Amygdala (tissue), 56 donors: ENCODE measurements around the gene WDPCP.
"Not testable (repeated sequence)": the region's sequence is repeated elsewhere in the genome, so short reads cannot be mapped to it uniquely, and the experiment has no call there.

ENCODE experiments used
- DNase-seq, 56 donors: peaks; one replicate each; lab custom pipeline; 2025; lab: John Stamatoyannopoulos, UW

The WDPCP gene

DNA sequence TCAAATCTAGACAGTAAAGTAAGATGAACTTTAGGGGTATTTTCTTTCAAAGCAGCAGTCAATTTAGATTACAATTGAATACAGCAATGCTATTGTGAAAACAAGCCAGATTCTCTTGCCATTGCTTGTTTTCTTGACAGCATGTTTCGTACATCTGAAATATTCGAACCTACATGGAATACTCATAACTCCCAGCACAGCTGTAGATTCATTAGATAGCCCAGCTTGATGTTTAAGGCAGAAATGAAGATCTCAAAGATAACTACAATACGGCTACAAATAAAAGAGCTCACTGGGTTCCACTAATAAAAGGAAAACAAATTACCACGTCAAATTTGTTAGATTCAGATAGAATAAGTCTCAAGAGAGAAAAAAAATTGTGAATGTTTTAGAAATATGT, 208.8 kb downstream of the WDPCP start:
- no peak for DNase-seq

DNA sequence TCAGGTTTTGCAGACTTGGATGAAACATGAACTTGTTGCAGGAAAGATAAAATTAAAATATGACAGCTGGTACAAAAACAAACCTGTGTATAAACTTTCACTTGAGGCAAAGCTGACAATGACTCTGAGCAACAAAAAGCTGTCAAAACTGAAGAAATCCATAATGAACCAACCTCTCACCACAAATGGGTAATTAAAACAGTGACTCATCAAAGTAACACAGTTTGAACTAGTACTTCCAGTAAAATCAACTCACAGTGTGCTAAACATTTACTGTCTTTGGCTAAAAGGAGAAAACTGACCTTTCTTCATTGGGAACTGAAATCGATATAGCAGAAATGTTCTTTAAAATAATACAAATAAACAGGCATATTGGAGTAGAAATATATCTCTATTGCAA, 209.7 kb downstream of the WDPCP start:
- peak in 1 of 56 donors; percentile 19 for DNase-seq

DNA sequence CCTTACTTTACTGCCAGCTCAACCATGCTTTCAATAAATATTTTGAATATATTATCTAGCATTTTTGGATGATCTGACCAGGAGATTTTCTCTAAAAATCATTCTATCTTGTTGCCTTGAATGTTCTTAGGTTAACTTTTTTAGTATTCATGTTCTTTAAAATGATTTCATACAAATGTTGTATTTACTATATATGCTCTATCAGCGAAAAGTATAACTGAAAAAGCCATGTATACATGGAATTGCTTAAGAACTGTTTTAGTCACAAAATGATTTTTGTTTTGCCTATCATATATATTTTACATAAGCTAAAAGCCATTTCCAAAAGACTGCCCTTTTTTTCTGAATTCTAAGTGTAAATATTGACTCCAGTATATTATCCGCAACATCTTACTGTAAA, 213.9 kb downstream of the WDPCP start:
- no peak for DNase-seq

DNA sequence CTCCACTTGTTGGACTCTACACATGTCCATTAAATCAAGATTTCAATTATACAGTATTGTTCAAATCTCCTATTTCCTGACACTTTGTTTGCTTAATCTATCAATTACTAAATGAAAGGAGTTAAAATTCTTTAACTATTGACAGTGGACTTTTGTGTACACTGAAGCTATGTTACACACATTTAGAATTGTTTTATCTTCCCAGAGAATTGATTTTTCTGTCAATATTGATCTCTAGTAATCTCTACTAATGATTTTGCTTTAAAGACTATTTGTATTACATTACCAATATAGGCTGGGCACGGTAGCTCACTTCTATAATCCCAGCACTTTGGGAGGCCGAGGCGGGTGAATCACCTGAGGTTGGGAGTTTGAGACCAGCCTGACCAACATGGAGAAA, 215.7 kb downstream of the WDPCP start:
- DNase-seq = no peak

DNA sequence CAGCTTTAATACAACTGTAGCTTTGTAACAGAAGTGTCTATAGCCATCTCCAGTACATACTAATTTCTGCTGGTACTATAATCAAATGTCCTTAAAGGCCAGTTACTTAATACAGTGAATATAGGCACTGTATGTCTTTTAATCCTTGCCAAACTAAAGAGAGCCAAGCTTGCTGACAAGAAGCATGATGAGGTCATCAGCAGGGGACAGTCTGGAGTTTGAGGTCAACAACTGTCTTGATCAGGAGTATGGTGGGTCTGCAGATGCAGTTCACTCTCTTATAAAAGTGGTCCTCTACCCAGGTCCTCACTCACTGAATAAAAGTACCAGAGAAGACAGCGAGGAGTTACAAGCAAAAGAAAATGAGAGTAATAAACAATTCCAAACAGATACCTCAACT, 219.1 kb downstream of the WDPCP start:
- no peak for DNase-seq

DNA sequence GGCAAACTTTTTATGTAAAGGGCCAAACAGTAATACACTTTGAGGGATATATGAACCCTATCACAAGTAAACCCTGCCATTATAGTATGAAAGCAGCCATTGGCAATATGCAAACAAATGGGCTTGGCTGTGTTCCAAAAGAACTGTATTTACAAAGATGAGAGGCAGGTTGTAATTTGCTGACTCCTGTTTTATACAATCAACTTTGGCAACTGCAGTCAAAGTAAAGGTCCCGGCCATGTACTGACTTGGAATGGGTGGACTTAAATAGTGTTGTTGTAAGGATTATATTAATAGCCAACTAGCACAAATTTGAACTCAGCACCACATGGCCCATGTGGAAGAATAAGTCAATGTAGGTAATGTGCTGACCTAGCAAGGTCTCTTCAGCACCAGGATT, 223.4 kb downstream of the WDPCP start:
- no peak for DNase-seq

DNA sequence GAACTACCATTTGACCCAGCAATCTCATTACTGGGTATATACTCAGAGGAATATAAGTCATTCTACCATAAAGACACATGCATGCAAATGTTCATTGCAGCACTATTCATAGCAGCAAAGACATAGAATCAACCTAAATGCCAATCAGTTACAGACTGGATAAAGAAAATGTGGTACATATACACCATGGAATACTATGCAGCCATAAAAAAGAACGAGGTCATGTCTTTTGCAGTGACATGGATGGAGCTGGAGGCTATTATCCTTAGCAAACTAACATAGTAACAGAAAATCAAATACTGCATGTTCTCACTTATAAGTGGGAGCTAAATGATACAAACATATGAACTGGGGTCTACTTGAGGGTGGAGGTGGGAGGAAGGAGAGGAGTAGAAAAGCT, 230.6 kb downstream of the WDPCP start:
- not testable (repeated sequence) for DNase-seq

DNA sequence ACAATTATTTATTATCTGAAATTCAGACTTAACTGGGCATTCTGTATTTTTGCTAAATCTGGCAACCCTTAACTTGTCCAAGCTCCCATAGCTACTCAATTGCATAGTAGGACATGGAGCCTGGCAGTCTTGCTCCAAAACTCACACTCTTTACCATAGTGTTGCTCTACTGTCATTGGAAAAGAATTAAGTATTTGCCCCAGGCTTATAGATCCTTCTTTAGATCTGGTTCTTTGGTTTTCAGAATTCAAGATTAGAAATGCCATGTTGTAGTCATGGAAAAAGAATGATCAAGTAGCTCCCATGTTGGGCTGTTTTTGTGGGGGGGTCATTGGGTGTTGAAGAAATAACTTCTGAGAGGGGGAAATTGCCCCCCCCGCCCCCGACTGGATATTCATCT, 240.9 kb downstream of the WDPCP start:
- no peak for DNase-seq

DNA sequence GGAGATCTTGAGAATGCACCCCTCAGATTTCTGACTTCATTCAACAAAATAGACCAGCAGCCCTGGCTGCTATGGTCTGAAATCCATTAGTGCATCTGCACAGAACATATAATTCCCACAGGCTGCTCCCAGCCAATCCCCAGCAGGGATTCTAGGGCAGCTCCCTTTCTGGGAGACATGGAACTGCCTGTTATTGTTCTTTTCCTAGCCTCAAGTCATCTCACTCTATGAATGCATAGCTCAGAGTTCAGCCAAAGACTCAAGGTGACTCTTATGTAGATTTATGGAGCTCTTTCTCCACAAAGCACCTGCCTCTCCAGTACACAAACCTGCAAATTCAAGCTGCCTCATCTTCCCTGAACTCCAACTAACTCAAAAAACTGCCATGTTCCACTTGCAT, 241.9 kb downstream of the WDPCP start:
- DNase-seq = no peak

DNA sequence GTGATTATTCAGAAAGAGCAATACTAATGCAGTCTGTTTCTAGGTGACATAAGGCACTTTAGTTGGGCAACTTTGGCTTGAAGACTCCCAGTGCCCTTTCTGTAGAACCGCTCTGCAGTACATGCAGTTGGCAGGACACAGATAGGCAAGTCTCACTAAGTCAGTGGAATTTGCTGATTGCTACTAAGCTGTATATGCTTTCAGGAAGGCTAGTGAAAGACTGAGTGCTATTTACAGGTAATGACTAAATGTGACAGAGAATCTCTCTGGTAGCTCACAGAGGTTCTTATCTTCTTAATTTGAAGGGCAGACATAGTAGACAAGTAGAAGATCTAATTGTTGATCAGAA, 243.0 kb downstream of the WDPCP start:
- DNase-seq = no peak

DNA sequence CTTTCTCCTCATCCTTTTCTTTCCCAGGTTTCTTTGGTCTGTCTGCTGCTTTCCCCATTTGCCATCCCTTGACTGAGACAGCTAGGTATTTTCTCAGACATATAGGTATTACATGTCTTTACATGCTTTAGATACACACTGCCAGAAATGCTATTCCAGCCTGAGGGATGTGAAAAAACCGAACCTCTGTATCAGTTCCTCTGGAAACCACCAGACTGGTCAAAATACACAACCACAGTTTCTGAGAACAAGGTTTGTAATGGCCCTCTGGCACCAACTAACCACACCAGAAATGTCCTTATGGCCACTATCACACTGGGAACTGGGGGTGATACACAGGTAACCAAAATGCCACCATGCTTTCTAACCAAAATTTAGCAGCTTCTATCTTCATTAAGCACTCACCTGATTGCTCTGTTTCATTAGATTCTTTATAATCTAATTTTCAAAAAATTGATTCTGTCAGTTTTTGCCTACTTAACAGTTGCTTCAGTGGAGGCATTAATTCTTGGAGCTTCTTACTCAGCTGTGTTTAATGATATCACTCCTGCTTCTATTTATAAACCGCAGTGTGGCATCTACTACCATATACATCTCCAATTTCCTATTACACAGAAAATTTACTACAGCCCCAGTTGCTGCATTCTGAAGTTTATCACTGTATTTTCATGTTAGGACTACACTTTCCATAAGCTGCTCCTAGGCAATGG, 243.5 kb downstream of the WDPCP start:
- no peak for DNase-seq

DNA sequence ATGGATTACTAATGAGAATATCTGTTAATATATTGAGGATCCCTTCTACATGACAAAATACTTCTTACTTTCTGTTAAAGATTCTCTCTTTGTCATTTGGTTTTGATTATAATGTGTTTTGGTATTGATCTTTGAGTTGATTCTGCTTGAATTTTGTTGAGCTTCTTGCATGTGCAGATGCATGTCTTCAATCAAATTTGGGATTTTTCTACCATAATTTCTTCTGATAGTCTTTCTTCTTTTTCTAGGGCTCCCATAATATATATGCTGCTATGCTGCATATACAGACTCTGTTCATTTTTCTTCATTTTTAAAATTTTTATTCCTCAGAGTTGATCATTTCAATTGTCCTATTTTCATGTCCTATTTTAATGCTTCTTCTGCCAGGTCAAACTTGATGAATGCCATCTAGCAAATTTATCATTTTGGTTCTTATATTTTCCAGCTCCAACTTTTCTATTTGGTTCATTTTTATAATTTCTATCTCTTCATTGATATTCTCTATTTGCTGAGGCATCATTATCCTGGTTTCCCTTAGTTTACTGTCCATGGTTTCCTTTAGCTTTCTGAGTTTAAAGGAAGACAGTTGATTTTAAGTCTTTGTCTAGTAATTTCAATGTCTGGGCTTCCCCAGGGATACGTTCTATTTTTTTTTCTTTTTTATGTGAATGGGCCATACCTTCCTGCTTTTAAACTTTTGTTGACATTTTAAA, 244.7 kb downstream of the WDPCP start:
- no peak for DNase-seq

DNA sequence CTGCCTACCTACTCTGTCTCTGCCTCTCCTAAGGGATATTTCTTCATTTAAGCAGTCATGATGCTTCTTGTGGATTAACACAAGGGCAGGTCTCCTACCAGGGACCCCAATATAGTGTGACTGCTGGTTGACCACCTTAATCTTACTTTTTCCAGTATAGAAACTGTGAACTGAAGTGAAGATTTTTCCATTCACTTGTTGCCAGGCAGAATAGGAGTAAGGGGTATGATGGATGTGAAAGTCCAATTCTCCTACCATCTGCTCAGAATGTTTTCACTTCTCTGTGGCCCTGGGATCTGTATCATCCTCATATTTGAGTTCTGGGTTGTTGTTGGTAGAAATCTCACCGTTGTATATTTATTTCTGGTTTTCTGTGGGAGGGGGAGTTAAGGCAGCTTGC, 247.8 kb downstream of the WDPCP start:
- no peak for DNase-seq

DNA sequence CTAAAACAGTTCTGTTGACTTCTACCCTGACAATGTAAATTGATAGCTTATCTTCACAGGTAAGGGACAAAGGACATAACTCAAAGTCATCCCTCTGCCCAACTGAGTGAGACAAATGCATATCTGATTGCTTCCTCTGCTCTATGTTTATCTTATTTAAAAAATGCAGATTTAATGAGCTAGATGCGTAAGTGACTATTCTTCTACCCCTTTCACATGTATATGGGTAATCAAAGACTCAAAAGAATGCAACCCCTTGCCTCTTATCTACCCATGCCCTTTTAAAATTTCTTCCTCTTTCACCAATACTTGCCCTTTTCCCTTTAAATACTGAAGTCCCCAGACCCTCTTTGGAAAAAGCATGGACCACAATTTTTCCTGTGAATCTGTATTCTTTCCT, 253.4 kb downstream of the WDPCP start:
- DNase-seq = no peak

DNA sequence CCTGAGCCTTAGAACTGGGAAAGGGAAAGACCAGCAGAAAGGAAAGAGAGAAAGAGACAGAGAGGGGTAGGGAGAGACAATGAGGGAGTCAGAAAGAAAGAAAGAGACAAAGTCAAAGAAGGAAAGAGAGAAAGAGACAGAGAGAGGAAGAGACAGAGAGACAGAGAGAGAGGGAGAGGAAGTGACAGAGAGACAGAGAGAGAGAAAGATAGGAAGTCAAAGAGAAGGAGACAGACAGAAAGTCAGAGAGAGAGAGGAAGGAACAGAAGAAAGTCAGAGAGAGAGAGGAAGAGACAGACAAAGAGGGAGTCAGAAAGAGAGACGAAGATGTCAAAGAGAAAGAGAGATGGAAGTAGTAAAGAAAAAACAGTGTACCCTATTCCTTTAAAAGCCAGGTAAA, 261.8 kb downstream of the WDPCP start:
- DNase-seq = no peak

DNA sequence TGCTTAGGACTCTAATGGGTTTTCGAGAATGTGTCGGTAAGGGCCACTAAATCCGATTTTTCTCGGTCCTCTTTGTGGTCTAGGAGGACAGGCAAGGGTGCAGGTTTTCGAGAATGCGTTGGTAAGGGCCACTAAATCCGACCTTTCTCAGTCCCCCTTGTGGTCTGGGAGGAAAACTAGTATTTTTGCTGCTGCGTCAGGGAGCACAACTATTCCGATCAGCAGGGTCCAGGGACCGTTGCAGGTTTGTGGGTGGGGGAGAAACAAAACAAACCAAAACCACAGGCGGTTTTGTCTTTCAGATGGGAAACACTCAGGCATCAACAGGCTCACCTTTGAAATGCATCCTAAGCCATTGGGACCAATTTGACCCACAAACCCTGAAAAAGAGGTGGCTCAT, 264.6 kb downstream of the WDPCP start:
- DNase-seq = not testable (repeated sequence)

DNA sequence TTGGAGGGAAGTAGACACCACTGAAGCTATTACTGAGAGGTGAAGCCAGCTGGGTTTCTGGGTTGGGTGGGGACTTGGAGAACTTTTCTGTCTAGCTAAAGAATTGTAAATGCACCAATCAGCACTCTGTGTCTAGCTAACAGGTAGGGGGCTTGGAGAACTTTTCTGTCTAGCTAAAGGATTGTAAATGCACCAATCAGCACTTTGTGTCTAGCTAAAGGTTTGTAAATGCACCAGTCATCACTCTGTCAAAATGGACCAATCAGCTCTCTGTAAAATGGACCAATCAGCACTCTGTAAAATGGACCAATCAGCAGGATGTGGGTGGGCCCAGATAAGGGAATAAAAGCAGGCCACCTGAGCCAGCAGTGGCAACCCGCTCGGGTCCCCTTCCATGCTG, 266.3 kb downstream of the WDPCP start:
- not testable (repeated sequence) for DNase-seq

DNA sequence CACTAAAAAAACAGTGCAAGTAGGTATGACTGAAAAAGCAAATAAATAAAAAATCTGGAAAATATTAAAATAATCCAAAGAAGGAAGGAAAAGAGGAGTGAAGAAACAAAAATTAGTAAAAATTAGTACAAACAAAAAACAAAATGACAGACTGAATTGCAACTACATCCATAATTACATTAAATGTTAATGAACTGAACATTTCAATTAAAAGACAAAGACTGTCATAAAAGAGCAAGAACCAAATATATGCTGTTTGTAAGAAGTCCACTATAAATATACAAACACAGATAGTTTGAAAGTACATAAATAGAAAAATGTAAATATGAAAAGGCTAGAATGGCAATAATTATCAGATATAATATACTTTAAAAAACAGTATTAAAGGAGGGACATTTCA, 267.6 kb downstream of the WDPCP start:
- DNase-seq = no peak

DNA sequence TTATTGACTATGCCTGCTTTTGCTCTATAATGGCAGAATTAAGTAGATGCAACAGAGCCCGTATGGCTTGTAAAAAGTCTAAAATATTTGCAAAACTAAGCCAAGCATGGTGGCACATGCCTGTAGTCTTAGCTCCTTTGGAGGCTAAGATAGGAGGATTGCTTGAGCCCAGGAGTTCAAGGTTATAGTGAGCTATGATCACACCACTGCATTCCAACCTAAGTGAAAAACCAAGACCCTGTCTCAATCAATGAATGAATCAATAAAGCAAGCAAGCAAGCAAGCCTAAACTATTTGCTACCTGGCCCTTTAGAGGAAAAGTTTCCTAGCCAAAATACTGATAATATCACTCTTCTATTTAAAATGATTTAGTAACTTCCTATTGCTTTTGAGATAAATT, 277.7 kb downstream of the WDPCP start:
- no peak for DNase-seq

DNA sequence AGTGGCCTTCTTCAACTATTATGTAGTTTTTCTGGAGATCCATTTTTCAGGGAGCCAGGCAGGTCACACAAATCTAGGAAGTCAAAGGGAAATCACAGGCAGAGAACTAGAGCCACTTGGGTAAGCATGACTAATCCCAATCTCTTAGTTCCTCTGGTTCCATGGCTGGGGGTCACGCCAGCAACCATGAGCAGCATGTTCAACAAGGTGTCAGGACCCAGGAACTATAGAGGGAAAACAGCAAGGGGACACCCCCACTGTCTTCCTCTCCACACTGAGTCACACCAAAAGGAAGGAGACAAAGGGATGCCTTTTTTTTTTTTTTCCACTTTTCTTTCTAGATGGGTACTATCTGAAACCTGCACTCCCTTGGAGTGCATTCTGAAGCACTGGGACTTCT, 286.8 kb downstream of the WDPCP start:
- no peak for DNase-seq

DNA sequence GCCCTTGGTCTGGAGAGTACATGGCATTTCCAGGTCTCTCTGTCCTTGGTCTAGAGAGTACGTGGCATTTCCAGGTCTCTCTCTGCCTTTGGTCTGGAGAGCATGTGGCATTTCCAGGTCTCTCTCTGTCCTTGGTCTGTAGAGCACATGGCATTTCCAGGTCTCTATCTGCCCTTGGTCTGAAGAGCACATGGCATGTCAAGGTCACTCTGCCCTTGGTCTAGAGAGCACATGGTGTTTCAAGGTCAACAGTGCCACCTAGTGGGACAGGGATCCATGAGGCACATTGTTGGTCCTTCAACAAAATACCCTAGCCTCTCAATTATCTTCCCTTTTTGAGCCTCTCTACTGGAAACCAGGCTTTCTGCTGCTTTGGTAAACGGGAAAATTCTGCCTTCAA, 287.4 kb downstream of the WDPCP start:
- DNase-seq = no peak

DNA sequence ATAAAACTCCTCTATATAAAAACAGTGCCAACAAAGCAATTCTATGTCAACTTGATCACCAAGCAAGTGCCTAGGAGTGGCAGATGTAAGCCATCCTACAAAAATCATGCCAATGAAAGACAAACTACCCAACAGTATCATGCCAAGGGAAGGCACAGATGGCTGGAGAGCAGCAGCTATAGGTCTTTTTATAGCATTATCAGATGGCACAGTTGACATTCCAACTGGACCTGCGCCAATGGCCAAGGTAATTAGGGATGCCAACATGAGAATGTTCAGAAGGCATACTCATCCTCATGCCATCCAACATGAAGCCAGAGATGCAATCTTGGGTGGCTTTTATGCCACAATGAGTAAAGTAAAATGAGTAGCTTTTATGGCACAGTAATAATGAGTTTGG, 300.3 kb downstream of the WDPCP start:
- DNase-seq = no peak

DNA sequence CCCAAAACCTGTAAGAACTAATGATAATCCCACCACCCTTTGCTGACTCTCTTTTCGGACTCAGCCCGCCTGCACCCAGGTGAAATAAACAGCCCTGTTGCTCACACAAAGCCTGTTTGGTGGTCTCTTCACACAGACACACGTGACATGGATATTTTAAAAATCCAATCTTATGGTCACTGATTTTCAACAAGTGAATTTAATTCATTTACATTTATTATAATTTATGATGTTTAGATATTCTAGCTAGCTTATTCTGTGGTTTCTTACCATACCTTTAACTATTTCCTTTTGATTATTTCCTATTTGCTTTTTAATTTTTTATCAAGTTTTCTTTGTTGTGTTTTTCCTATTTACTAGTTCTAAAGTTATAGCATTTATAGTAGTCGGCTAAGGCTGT, 301.8 kb downstream of the WDPCP start:
- not testable (repeated sequence) for DNase-seq
